ENCODE results near the gene PRKAR2B. TPM values are rescaled to one million over a fixed set of nuclear protein-coding genes. Genes with fewer than 3 reads are reported as not detected.
A peak's percentile ranks its signal among the peaks of the same experiment; 100 is the strongest.

PRKAR2B gene
- 1.8 TPM for polyA plus RNA-seq (2013, experiment 1 of 2; ENCODE audit: insufficient read length)
- polyA plus RNA-seq (2013, experiment 2 of 2; ENCODE audit: insufficient read length) = 2.2 TPM

- DNase-seq = peak; percentile 72
These were observed at the start of gene PRKAR2B for GRCh38 chr7:107044347-107045194. TSS of gene PRKAR2B (plus strand) at chr7:107044705. CDS start at chr7:107044908, 203 bp downstream.

DNA sequence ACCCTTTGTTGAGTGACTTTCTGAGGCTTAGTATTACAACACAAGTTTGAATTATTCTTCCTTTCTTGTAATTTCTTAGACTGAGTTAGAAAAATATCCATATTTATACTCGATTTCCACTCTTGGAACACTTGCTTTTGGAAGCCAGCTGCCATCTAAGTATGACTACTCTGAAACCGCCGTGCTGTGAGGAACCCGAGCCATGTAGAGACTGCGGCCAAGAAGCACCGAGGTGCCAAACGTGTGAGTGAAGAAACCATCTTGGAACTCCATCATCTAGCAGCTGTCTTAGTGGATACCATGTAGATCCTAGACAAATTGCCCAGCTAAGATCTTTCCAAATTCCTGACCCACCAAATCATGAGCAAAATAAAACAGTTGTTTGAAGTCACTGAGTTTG lies 49.7 kb upstream of the PRKAR2B start:
- no peak for DNase-seq

DNA sequence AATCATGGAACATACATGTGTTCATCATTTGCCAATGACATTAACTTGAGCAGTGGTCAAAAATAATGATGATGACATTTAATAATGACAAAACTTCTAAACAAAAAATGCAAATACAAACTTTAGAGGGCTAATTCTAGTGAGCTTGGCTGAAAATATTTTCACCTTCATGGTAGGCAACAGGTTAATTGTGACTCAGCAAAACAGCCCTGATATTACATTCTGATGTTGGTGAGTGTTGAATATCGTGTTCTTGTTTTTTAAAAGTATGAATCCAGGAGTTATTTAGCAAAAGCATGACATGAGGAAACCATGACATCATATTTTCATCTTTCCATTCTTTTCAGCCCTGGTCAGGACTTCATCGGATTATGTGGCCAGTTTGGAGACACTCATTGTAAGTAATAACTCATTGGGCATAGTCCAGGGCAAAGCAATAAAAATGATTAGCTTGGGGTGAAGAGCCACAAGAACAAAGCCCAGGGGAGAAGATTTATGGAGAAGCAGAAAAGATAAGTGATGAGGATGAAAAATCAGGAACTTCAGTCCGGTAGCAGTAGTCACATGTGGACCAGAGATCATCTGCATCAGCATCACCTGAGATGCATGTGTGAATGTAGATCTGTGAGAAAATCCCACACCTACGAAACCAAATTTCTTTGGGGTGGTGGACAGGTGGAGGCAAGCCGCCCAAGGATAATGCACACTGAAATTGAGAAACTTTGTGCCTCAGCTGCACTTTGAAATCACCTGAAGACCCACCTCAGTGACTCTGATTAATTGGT lies 46.8 kb upstream of the PRKAR2B start:
- no peak for DNase-seq

- no peak for DNase-seq
These were observed 45.5 kb upstream of the PRKAR2B start for GRCh38 chr7:106999023-106999422.

DNA sequence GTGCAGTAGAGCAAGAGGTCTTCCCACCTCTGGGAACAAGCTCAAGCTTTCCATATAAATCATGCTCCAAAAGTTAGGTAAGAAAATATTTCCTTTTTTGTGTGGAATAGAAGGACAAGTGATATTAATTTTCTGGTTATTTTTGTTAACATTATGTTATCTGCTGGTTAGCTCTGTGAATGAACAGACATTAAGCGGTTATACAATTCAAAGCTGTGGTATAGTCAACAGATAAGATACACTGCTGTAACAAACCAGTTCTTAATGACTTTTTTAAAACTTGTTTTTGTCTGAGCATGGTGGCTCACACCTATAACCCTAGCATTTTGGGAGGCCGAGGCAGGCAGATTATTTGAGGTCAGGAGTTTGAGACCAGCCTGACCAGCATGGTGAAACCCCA lies 43.0 kb upstream of the PRKAR2B start:
- DNase-seq = no peak

GRCh38 chr7:107002126-107002525 lies 42.4 kb upstream of the PRKAR2B start:
- DNase-seq = no peak

- DNase-seq = no peak
These were observed 41.9 kb upstream of the PRKAR2B start for GRCh38 chr7:107002529-107002998.

DNA sequence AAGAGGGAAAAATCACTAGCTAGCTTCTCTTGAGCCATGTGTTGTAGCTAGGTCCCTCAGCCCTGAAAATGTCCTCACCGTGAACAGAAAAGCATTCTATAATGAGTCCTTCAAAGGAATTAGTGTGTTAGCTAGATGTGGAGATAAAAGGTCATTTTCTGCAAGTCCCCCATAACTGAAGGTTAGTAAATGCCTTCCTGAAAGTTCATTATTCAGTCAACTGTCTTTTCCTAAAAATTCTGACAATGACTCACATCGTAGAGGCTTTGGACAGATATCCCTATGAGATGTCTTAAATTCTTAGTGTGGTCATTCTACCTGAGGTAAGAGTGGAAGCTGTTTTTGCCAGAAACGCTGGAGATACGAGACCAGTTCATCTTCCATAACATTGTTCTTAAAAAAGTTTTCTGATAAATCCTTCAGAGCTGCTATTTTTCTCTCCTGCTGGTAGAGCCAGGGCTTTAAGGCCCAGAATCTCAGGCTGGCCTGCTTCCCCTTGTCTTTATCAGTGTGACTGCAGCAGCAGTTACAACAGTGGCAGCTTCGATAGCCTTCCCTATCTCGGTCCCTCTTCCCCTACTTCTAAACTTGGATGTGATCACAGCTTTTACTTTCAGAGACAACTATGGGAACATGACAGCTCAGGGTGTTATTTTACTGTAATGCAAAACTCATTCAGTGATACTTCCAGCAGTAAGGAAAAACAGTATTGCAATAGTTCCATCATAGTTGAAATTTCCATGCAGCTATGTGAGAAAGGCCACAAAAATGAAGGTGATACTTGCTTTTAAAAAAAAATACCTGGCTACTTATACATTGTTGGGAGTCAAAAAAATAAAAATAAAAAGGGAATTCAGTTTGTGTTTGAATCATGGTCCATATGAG lies 37.3 kb upstream of the PRKAR2B start:
- DNase-seq = no peak

DNA sequence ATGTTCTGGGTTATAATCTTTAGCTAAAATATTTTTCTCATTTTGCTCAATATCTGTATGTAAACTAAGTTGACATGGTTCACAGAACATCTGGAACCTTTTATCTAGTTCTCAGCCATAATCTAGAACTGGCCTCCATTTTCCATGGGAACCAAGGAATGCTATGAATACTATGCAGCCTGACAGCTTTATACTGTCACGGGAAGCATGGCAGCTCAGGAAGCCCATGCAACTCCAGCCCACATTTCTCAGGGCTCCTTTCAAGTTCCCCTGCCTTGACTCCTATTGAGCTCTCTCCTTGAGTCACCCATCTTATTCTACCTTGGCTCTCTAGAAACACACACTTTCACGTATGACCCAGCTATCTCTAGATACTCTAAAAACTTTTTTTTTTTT lies 36.6 kb upstream of the PRKAR2B start:
- DNase-seq = peak; percentile 4

GRCh38 chr7:107009846-107010203 lies 34.7 kb upstream of the PRKAR2B start:
- DNase-seq = no peak

- DNase-seq = no peak
These were observed 31.8 kb upstream of the PRKAR2B start for GRCh38 chr7:107012691-107013090.

DNA sequence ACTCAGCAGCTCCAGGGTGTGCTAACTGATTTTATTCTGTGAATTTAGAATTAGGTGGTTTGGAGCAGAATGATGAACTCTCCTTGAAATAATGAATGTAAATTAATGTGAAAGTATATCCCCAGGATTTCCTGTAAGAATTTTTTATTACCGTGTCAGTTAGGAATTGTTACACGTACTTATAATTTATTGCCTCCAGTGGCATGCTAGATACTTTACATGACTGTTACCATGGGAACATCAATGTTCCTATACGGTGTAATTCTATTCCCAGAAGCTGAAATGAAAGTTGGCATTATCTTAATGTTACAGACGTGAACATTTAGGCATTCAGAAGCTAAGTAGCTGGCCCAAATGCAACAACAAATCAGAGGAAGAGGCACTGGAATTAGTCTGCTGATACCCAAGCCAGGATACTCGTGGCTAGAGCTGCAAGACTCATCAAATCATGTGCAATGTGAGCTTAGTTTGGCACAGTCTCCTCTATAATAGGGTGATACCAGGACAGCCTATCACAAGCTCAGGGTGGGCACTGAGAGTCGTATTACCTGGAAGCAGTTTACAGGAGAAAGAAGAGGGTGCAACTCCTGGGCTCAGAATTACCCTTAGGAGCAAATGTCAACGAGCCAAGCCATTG lies 30.0 kb upstream of the PRKAR2B start:
- DNase-seq = peak; percentile 1

GRCh38 chr7:107016312-107016711 lies 28.2 kb upstream of the PRKAR2B start:
- no peak for DNase-seq

- DNase-seq = no peak
These were observed 26.4 kb upstream of the PRKAR2B start for GRCh38 chr7:107017965-107018719.

DNA sequence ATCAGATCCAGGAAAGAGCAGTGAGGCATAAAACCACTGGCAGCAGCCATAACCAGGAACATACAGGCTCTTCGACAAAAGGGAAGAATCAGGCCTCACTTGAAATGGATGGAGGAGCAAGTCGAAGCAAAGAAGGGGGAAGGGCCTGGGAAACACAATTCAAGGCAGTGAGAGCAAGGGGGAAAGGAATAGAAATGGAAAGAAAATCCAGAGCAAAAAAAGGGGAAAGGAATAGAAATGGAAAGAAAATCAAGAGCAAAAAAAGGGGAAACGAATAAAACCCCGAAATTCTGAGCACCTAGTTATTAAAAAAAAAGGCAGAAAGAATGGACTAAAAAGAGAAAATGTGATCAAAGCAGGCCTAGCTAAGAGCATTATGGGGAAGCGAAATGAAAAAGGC lies 24.1 kb upstream of the PRKAR2B start:
- no peak for DNase-seq

DNA sequence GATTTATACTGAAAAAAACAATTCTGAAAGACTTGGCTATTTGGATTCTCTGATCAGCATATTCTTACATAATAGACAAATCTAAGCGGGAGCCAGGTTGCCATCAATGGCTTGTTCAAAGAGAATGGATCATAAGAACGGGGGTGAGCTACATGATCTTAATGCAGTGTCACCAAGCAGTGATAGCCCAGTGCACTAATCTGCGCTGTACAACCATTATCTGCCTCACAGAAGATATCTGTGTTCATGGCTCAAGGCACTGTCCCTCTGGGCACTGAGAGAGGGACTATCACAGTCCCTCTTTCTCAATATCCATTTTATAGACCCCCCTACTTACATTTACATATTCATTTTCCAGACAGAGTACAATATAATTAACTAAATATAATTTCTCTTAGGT lies 22.9 kb upstream of the PRKAR2B start:
- DNase-seq = no peak

DNA sequence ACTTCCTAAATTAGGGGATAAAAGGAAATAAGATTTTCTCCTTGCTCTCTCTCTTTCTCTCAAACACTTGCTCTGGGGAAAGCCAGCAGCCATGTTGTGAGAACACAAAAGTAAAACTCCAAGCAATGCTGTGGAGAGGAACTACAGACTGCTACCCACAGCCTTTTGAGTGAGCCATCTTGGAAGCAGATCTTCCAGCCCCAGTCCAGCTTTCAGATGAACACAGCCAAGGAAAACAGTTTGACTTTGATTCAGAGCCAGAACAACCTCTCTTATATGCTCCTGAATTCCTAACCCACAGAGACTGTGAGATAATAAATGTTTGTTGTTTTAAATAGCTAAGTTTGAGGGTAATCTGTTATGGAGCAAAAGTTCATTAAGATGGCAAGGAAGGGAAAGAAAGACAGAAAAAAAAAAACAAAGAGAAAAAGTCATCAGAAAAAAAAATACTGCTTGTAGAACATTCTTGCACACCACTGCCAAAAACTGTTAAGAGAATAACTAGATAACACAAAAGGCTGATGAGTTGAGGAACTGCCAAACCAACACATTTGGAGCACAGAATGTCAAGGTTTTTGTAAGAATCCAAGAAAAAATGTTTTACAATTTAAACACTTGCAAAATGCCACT lies 20.9 kb upstream of the PRKAR2B start:
- no peak for DNase-seq

DNA sequence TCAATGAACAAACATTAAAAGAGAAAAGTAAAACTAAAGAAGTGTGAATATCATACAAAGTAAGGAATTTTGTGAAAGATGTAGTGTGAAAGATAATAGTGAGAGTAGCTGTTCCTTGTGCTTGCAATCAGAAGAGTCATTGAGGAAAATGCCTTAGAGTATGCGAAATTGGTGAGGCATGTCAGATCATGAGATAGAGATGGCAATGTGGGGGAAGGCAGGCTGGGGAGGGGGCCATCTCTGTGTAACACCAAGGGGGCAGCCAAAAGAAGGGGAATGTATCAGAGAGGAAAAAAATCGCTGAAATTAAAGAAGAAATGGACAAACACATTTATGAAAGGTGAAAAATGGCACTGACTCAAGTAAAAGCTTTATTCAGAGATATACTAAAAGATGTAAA lies 19.6 kb upstream of the PRKAR2B start:
- DNase-seq = no peak

GRCh38 chr7:107025449-107026103 lies 18.9 kb upstream of the PRKAR2B start:
- DNase-seq = no peak

GRCh38 chr7:107026166-107026565 lies 18.3 kb upstream of the PRKAR2B start:
- DNase-seq = no peak

All from fibroblast of skin of scalp (primary cell).